A549 (cell line): ENCODE data around the gene TM4SF5.

ENCODE experiments used
- CBX2 ChIP-seq: fragments of 200-600 bp; sonication (generic); IDR thresholded peaks from 2 replicates; pipeline ENCODE4 v1.6.1; 2016; ENCODE audit warnings: low read depth, mild to moderate bottlenecking, borderline replicate concordance
- POLR2A ChIP-seq: IDR thresholded peaks from 2 replicates; pipeline ENCODE4 v1.6.1; 2012; ENCODE audit warnings: mild to moderate bottlenecking, low read length

DNA sequence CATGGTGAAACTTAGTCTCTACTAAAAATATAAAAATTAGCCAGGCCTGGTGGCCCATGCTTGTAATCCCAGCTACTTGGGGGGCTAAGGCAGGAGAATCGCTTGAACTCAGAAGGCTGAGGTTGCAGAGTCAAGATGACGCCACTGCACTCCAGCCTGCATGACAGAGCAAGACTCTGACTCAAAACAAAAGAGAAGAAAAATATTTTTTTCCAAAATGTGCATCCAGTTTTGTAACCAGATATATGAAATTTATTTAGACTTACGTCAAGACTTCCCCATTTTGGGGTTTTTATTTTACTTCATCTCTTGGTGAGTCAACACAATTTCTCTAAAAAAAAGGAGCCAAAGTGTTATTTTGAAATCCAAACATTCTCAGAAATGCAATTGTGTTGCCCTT, 5.5 kb upstream of the TM4SF5 start:
- no peak for TF ChIP-seq CBX2
- TF ChIP-seq POLR2A = no peak
